ENCODE results near the gene EXD3.
A peak's percentile ranks its signal among the peaks of the same experiment; 100 is the strongest.

EXD3 gene

DNA sequence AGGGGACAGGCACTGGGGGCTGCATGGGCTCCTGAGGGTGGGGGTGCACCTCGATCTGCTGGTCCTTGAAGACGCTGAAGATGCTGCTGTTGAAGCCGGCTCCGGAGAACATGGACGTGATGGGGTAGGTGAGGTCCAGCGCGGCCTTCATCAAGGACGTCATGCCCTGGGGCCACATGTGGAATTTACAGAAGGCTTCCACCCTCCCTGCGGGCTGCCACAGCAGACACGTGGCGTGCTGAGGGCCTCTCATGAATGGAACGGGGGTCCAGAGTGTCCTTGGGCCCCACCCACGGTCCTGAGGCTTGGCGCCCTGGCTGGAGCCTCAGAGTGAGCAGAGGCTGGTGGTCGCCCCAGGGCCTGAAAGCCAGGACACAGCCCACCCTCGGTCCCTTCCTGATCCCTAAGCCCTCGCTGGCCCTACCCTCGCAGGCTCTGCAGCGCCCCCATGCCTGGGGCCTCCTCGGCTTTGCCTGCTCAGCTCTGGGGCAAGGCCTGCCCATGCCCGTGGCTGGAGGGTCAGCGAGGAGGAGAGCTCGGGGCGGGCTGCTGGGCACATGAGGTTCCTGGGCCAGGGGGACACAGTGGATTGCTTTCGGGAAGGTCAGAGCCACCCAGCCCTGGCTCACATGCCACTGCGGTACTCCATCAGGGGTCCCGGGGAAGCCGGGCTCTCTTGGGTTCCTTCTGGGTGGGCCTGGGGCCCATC lies 41.5 kb upstream of the EXD3 start:
- H4K20me1 ChIP-seq, result peaks cover 0 to 15% (median 0%) of the 10 kb centered on the region in 11 experiments; a peak in 1 of 22 replicates
- no peak overlapping the region for H3K27ac ChIP-seq
- H3K36me3 ChIP-seq, result no peaks in the 10 kb centered on the region
- H3K9ac ChIP-seq, result no peak overlapping the region
- 0 out of 22 replicates have a peak, but pooled peaks cover 0 to 5% (median 0%) of the 10 kb centered on the region in 11 experiments for H3K9me3 ChIP-seq (replicated peaks in 1 of 11)
- H3K4me1 ChIP-seq, result peaks cover 18 to 55% (median 39%) of the 10 kb centered on the region in 10 experiments
- no peak for TF ChIP-seq Cebpa-rat (IDR thresholded peaks at IDR 0.05)
- H3K4me2 ChIP-seq, result no peak overlapping the region
- no peak overlapping the region for H3K4me3 ChIP-seq
- peaks cover 0 to 14% (median 12%) of the 10 kb centered on the region in 11 experiments; a peak in 14 of 22 replicates for H3K27me3 ChIP-seq

DNA sequence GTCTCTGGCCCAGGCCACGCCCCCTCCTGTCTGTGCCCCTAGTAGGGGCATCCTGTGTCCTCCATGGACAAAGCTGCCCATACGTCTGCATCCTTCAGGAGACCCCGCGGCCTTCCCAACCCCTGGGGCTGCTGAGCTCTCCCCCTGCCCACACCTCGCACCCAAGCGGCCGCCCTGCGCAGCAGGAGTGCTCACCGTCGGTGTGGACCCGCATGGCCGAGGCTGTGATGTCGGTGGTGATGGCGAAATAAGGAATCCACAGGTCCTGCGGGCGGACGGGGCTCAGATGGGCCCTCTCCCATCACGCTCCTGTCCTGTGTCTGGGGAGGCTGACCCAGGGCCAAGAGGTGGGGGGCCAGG lies 40.9 kb upstream of the EXD3 start:
- TF ChIP-seq Cebpa-rat (IDR thresholded peaks at IDR 0.05), result no peak
- Histone ChIP-seq H3K4me2 (no peak overlapping the region), H3K9me3 (replicated peaks in 1 of 11) (0 out of 22 replicates have a peak, but pooled peaks cover 0 to 5% (median 0%) of the 10 kb centered on the region in 11 experiments)

DNA sequence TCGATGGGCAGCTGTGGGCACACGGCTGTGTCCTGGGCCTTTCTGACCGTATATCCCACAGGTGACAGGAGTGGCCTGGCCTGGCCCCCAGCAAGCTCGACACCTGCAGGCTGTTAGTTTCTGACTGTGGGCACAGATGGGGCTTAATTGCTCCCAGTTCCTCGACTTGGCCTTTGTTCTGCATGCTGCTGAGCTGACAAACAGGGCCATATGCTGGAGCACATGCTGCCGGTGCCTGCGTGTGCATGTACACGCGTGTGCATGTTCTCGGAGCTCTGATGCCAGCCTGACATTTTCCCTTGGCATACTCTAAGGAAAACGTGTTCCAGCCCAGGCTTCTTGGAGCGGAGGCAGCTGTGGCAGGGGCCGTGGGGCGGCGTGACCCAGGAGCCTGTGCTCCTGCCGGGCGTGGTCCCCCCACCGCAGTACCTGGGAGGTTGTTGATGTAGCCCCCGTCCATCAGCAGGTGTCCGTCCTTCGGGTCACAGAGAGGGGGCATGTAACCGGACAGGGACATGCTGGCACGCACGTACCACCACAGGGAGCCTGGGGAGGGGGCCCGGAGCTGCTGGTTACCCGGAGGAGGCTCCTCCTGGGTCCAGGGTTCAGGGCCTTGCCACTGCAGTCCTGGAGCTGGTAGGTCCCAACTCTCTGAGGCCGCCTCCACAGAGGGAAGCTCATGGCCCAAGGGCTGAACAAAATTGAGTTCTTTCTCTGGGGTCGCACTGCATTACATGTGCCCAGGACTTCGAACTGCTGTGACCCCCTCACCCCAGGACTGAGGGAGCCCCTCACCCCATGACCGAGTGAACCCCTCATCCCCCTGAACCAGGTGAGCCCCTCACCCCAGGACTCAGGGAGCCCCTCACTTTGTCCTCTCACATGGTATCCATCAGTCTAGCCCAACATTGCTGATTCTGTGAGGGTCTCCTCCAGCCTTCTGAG lies 40.3 kb upstream of the EXD3 start:
- H3K36me3 ChIP-seq, result no peaks in the 10 kb centered on the region
- no peak for TF ChIP-seq Cebpa-rat (IDR thresholded peaks at IDR 0.05)
- peak overlapping the region in 1 of 11 experiments; percentile 41; a peak in 1 of 22 replicates for H3K27ac ChIP-seq
- H3K9me3 ChIP-seq (replicated peaks in 1 of 11), result 0 out of 22 replicates have a peak, but pooled peaks cover 0 to 5% (median 0%) of the 10 kb centered on the region in 11 experiments
- no peak overlapping the region for H3K9ac ChIP-seq
- H3K4me3 ChIP-seq, result no peak overlapping the region
- H3K4me2 ChIP-seq, result peak overlapping the region in 9 of 11 experiments; percentile 66 to 99 (median 88); a peak in 16 of 22 replicates
- H3K27me3 ChIP-seq, result peaks cover 0 to 14% (median 12%) of the 10 kb centered on the region in 11 experiments; a peak in 14 of 22 replicates
- H3K4me1 ChIP-seq, result peaks cover 23 to 49% (median 41%) of the 10 kb centered on the region in 10 experiments
- H4K20me1 ChIP-seq, result peaks cover 0 to 20% (median 5%) of the 10 kb centered on the region in 11 experiments; a peak in 19 of 22 replicates

More for the DNA sequence above, 40.9 kb upstream of the EXD3 start:
- Histone ChIP-seq H3K27ac (no peak overlapping the region), H3K4me1 (peaks cover 20 to 51% (median 38%) of the 10 kb centered on the region in 10 experiments), H3K27me3 (peaks cover 0 to 14% (median 12%) of the 10 kb centered on the region in 11 experiments; a peak in 14 of 22 replicates), H3K4me3 (no peak overlapping the region), H3K9ac (no peak overlapping the region), H4K20me1 (peaks cover 0 to 15% (median 0%) of the 10 kb centered on the region in 11 experiments; a peak in 2 of 22 replicates), H3K36me3 (no peaks in the 10 kb centered on the region)

DNA sequence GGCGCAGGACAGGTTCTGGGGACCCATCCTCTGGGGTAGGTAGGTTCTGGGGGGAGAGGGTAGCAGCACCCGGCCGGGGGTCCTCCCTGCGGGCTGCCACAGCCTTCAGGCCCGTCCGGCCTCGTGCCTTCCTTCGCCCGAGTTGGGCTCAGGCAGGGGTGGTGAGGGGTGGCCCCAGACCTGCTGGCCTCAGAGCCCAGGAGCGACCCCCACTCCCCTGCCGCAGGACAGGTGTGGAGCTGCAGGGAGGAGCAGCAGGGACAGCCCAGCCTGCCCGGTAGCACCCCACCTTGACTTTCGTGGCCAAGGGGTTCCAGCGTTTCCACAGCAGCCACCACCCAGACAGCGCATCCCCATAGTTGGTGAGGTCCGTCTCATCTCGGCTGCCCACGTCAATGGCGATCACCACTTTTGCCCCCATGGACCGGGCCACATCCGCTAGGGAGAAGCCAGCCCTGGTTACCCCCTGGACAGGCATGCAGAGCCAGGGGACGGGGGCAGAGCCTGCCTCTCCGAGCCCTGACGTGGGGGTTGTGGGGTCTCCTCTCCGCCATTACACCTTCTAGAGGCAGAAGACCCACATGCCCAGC lies 39.5 kb upstream of the EXD3 start:
- peaks cover 0 to 14% (median 12%) of the 10 kb centered on the region in 11 experiments; a peak in 14 of 22 replicates for H3K27me3 ChIP-seq
- H3K9ac ChIP-seq, result peak overlapping the region in 7 of 11 experiments; percentile 3 to 42 (median 16); a peak in 7 of 22 replicates
- peak overlapping the region; percentile 66 to 99 (median 86) for H3K4me2 ChIP-seq
- peak overlapping the region in 5 of 11 experiments; percentile 16 to 48 (median 39); a peak in 7 of 22 replicates for H3K27ac ChIP-seq
- H3K4me1 ChIP-seq, result peaks cover 30 to 53% (median 49%) of the 10 kb centered on the region in 10 experiments
- peaks cover 0 to 28% (median 12%) of the 10 kb centered on the region in 11 experiments; a peak in 19 of 22 replicates for H4K20me1 ChIP-seq
- TF ChIP-seq Cebpa-rat (IDR thresholded peaks at IDR 0.05), result no peak
- H3K36me3 ChIP-seq, result peaks cover 0 to 3% (median under 1%) of the 10 kb centered on the region in 11 experiments; a peak in 9 of 22 replicates
- H3K9me3 ChIP-seq (replicated peaks in 1 of 11), result 0 out of 22 replicates have a peak, but pooled peaks cover 0 to 5% (median 0%) of the 10 kb centered on the region in 11 experiments
- peak overlapping the region in 4 of 10 experiments; percentile 16 to 50 (median 42); a peak in 6 of 20 replicates for H3K4me3 ChIP-seq

DNA sequence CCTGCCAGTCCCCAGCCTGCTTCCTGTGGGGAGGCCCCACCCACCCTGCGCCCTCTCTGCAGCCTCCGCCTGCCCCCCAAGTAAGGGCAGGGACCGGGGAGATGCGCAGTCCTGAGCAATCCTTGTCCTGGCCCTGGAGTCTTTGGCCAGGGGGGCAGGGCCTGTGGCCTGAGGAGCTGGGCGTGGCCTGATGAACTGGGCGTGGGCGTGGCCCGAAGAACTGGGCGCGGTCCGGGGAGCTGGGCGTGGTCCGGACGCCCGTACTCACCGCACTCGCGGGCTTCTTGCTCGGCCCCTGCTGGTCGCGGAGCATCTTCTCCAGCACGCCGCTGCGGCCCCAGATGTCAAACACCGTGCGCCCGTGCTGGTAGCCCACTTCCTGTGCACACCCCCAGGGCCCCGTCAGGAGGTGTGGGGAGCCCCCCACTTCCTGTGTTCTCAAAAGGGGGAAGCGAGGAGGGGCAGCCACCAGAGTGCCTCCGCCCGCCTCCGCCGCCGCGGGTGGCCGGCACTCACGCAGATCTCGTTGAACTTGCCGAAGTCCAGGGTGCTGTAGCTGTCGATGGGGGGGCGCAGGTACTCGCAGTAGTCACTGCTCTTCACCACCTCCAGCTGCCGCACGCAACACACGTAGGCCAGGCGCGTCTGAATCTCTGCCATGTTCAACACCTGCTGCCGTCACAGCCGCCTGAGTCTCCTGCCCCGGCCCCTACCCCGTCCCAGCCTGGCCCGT lies 38.9 kb upstream of the EXD3 start:
- H3K4me3 ChIP-seq, result peak overlapping the region in 5 of 10 experiments; percentile 16 to 50 (median 39); a peak in 11 of 20 replicates
- H3K9ac ChIP-seq, result peak overlapping the region in 7 of 11 experiments; percentile 3 to 42 (median 16); a peak in 7 of 22 replicates
- H3K4me1 ChIP-seq, result peaks cover 37 to 60% (median 56%) of the 10 kb centered on the region in 10 experiments
- 0 out of 22 replicates have a peak, but pooled peaks cover 0 to 5% (median 0%) of the 10 kb centered on the region in 11 experiments for H3K9me3 ChIP-seq (replicated peaks in 1 of 11)
- H4K20me1 ChIP-seq, result peaks cover 0 to 35% (median 19%) of the 10 kb centered on the region in 11 experiments; a peak in 19 of 22 replicates
- peaks cover 0 to 14% (median 12%) of the 10 kb centered on the region in 11 experiments; a peak in 14 of 22 replicates for H3K27me3 ChIP-seq
- peak overlapping the region in 5 of 11 experiments; percentile 16 to 48 (median 39); a peak in 7 of 22 replicates for H3K27ac ChIP-seq
- peak overlapping the region; percentile 66 to 99 (median 86) for H3K4me2 ChIP-seq
- no peak for TF ChIP-seq Cebpa-rat (IDR thresholded peaks at IDR 0.05)
- H3K36me3 ChIP-seq, result peaks cover 0 to 10% (median 7%) of the 10 kb centered on the region in 11 experiments; a peak in 11 of 22 replicates

DNA sequence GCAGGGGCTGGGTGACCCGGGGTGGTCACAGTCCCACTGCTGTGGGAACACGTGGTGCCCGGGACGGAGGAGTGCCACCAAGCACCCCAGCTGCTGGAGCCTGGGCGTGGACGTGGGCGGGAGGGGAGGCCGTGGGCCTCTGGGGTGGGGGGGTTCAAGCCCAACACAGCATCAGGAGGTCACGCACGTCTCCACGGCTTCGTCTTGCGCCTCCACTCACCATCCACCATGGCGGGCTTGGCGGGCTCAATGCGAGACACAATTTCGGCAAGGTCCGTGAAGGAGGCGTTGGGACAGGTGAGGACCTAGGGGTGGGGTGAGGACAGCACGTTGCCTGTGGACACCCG lies 38.3 kb upstream of the EXD3 start:
- Histone ChIP-seq H3K4me1 (peaks cover 42 to 65% (median 61%) of the 10 kb centered on the region in 10 experiments), H3K4me2 (peak overlapping the region in 10 of 11 experiments; percentile 66 to 100 (median 93); a peak in 20 of 22 replicates), H3K9ac (no peak overlapping the region)

More for the DNA sequence above, 38.3 kb upstream of the EXD3 start:
- H3K27ac ChIP-seq, result no peak overlapping the region
- 0 out of 22 replicates have a peak, but pooled peaks cover 0 to 5% (median 0%) of the 10 kb centered on the region in 11 experiments for H3K9me3 ChIP-seq (replicated peaks in 1 of 11)
- H4K20me1 ChIP-seq, result peaks cover 0 to 40% (median 24%) of the 10 kb centered on the region in 11 experiments; a peak in 19 of 22 replicates
- no peak for TF ChIP-seq Cebpa-rat (IDR thresholded peaks at IDR 0.05)
- peak overlapping the region in 1 of 10 experiments; percentile 50; a peak in 1 of 20 replicates for H3K4me3 ChIP-seq
- H3K27me3 ChIP-seq, result peaks cover 0 to 14% (median 12%) of the 10 kb centered on the region in 11 experiments; a peak in 14 of 22 replicates
- peaks cover 0 to 14% (median 8%) of the 10 kb centered on the region in 11 experiments; a peak in 11 of 22 replicates for H3K36me3 ChIP-seq
